B cell (primary cell): Measurements from ENCODE around the gene ZFP90. TPM values are rescaled to one million over a fixed set of nuclear protein-coding genes. Genes with fewer than 3 reads are reported as not detected.

Experiments used
- ATAC-seq: fragments of 200-7000 bp; cut with Tn5 transposase; one replicate; pipeline ENCODE4 v1.10.0; 2021; ENCODE audit warnings: low read depth, mild to moderate bottlenecking, moderate number of reproducible peaks, moderate library complexity
- CTCF ChIA-PET: fragments of 350-600 bp; sonication (Branson Sonifier 250); formaldehyde crosslinking; loops from one replicate; lab custom pipeline; 2021; ENCODE audit warnings: antibody characterized with exemption, inconsistent platforms; lab: Charles Lee
- POLR2A ChIA-PET: fragments of 350-600 bp; sonication (Branson Sonifier 250); formaldehyde crosslinking; loops from one replicate; lab custom pipeline; 2021; ENCODE audit warnings: antibody characterized with exemption; lab: Charles Lee
- DNase-seq: peaks from one replicate; pipeline ENCODE4 v3.0.0; 2013
- H2AFZ ChIP-seq: 2 replicates; pipeline ENCODE4 v1.6.1; 2012; ENCODE audit warnings: mild to moderate bottlenecking, low read depth, low read length; ENCODE audit not compliant: insufficient read depth, poor library complexity, severe bottlenecking
- H3K27ac ChIP-seq, 2 donors: 1 replicate in 1 of 2; 2 replicates in 1 of 2; pipeline ENCODE4 v1.5.1; 2012 to 2013; ENCODE audit warnings: low read length in 2 of 2, mild to moderate bottlenecking in 2 of 2, moderate library complexity in 1 of 2
- H3K27me3 ChIP-seq, 4 experiments: fragments of 200-600 bp in 1 of 4; sonication (generic) in 1 of 4; replicated peaks in 1 of 4; 1 replicate in 2 of 4; 2 replicates in 2 of 4; pipeline versions ENCODE4 v1.6.1 to v1.7.0; 2013 to 2016; ENCODE audit warnings: low read length in 3 of 4, mild to moderate bottlenecking in 2 of 4, mixed read lengths in 1 of 4, moderate library complexity in 1 of 4; ENCODE audit not compliant: insufficient read depth in 4 of 4, control insufficient read depth in 3 of 4; ENCODE audit errors: control extremely low read depth in 1 of 4
- H3K36me3 ChIP-seq, 2 experiments: replicated peaks in 1 of 2; 1 replicate in 1 of 2; 2 replicates in 1 of 2; pipeline versions ENCODE4 v1.6.1 to v1.7.1; 2013; ENCODE audit warnings: low read length in 1 of 2; ENCODE audit not compliant: insufficient read depth in 2 of 2, control insufficient read depth in 1 of 2; ENCODE audit errors: control extremely low read depth in 1 of 2, extremely low read depth in 1 of 2
- H3K4me1 ChIP-seq, 2 donors: fragments of 200-600 bp in 1 of 2; sonication (generic) in 1 of 2; 1 replicate in 1 of 2; 2 replicates in 1 of 2; pipeline versions ENCODE4 v1.5.1 to v1.6.1; 2013 to 2017; ENCODE audit warnings: low read length in 2 of 2; ENCODE audit not compliant: control insufficient read depth in 2 of 2, insufficient read depth in 2 of 2
- H3K4me2 ChIP-seq: replicated peaks from 2 replicates; pipeline ENCODE3; 2012; ENCODE audit warnings: mild to moderate bottlenecking, low read depth, low read length; ENCODE audit not compliant: poor library complexity, severe bottlenecking
- H3K4me3 ChIP-seq, 5 experiments: fragments of 200-600 bp in 1 of 5; sonication (generic) in 1 of 5; 1 replicate in 3 of 5; 2 replicates in 2 of 5; pipeline versions ENCODE4 v1.5.1 to v1.7.0; 2011 to 2016; ENCODE audit warnings: low read length in 4 of 5, mild to moderate bottlenecking in 4 of 5, low read depth in 2 of 5, control low read depth in 1 of 5, moderate library complexity in 1 of 5; ENCODE audit not compliant: insufficient read depth in 1 of 5; ENCODE audit errors: control extremely low read depth in 1 of 5, extremely low read depth in 1 of 5
- H3K79me2 ChIP-seq: fragments of 200-600 bp; sonication (generic); one replicate; pipeline ENCODE4 v1.6.0; 2016; ENCODE audit warnings: low read length; ENCODE audit not compliant: control insufficient read depth, insufficient read depth
- H3K9ac ChIP-seq: fragments of 200-600 bp; sonication (generic); 2 replicates; pipeline ENCODE4 v1.6.1; 2017; ENCODE audit warnings: mild to moderate bottlenecking, low read length, moderate library complexity
- H3K9me3 ChIP-seq, 3 donors: one replicate each; pipeline versions ENCODE4 v1.6.1 to v1.7.1; 2013; ENCODE audit warnings: low read length in 2 of 3; ENCODE audit not compliant: control insufficient read depth in 2 of 3, insufficient read depth in 1 of 3; ENCODE audit errors: control extremely low read depth in 1 of 3
- H4K20me1 ChIP-seq: 2 replicates; pipeline ENCODE4 v1.6.0; 2012; ENCODE audit warnings: mild to moderate bottlenecking, low read length; ENCODE audit not compliant: insufficient read depth, control insufficient read depth, poor library complexity, severe bottlenecking
- H3K27ac Mint-ChIP-seq: one replicate; pipeline ENCODE4 v1.8.0; 2021; ENCODE audit warnings: mixed read lengths
- H3K27me3 Mint-ChIP-seq: one replicate; pipeline ENCODE4 v1.8.0; 2021; ENCODE audit warnings: mixed read lengths
- H3K4me1 Mint-ChIP-seq: one replicate; pipeline ENCODE4 v1.8.0; 2021; ENCODE audit warnings: mixed read lengths
- H3K4me3 Mint-ChIP-seq: one replicate; pipeline ENCODE4 v1.8.0; 2021; ENCODE audit warnings: mixed read lengths
- H3K9me3 Mint-ChIP-seq: one replicate; pipeline ENCODE4 v1.8.0; 2022; ENCODE audit warnings: mixed read lengths; ENCODE audit not compliant: insufficient read depth
- EZH2 ChIP-seq: IDR thresholded peaks from 2 replicates; pipeline ENCODE4 v1.6.1; 2012; ENCODE audit warnings: borderline replicate concordance, low read depth, mild to moderate bottlenecking, moderate library complexity, low read length; ENCODE audit not compliant: insufficient read depth, poor library complexity, severe bottlenecking
- WGBS: methylation state at CpG from one replicate; pipeline ENCODE4 v1.1.5; 2013; ENCODE audit warnings: missing lambda C conversion rate; ENCODE audit not compliant: insufficient coverage; 5-methylcytosine and 5-hydroxymethylcytosine counted together
- intact Hi-C: fragments of 100-400 bp; cut with micrococcal nuclease; formaldehyde crosslinking; loops from one replicate; pipeline ENCODE4 v1.10.0; 2022
- polyA plus RNA-seq: library from polyadenylated mRNA; depleted of rRNA; stranded (reverse); fragments of >200 nt; gene quantifications from 2 replicates; pipeline ENCODE4 v1.2.3, GENCODE V29; 2012
- total RNA-seq, 2 donors: library from RNA; stranded (reverse); fragments of 120-200 nt in 1 of 2; gene quantifications; 1 replicate in 1 of 2; 2 replicates in 1 of 2; pipeline versions ENCODE4 v1.2.3 to v1.2.4, GENCODE V29; 2013 to 2022
- TF ChIP-seq, protein P1 (sequence below): fragments of 200-600 bp; IDR thresholded peaks from one replicate; pipeline ENCODE4 v1.8.0; 2022; ENCODE audit warnings: antibody characterized with exemption, mild to moderate bottlenecking

Gene ZFP90
- total and polyA plus RNA-seq, 2 donors (not counting 1 experiment from before 2014, with no cell fraction given) = 16.5 to 30.7 TPM

DNA sequence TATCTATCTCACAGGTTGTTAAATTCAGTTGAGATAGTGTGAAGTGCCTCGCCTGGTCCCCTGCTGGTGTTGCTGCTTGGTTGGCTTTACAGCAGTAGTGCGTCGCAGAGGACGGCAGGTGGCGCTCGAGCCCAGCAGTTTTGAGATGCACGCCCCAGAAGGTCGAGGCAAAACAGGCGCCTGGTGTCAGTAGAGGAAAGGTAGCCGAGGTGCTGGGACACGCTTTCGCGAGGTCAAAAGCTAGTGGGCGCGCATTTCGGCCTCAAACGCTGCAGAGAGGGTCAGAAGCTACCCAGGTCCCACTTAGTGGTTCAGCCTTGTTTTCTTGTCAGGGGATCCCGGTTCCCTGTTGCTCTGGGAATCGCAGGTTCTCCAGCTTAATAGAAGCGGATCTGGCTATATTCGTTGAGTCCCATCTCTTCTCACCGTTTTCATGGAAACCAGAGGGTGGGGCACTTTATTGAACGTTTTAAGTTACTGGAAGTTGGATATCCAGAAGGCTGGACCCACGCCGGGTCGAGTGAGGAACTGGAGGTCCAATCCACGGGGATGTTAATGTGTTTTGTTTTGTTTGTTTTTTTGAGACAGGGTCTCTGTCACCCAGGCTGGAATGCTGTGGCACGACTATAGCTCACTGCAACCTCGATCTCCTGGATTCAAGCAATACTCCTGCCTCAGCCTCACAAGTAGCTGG lies 10.3 kb upstream of the ZFP90 start:
- H3K79me2 ChIP-seq = no peaks in the 10 kb centered on the region
- Mint-ChIP-seq H3K9me3 (no peaks in the 10 kb centered on the region), H3K27ac (peak overlapping the region; percentile 83), H3K27me3 (no peaks in the 10 kb centered on the region), H3K4me3 (peak overlapping the region; percentile 90), H3K4me1 (peaks cover 17% of the 10 kb centered on the region)
- no peaks in the 10 kb centered on the region for H4K20me1 ChIP-seq
- no peaks in the 10 kb centered on the region for H3K36me3 ChIP-seq
- no peak overlapping the region for H3K4me3 ChIP-seq
- DNase-seq (peak; percentile 93), ATAC-seq (peak; percentile 81)
- 23% methylated on average over 27 of the region's 29 CpGs for WGBS
- H3K4me2 ChIP-seq = peak overlapping the region; percentile 64
- no peaks in the 10 kb centered on the region for H3K9me3 ChIP-seq
- no peaks in the 10 kb centered on the region for H3K27me3 ChIP-seq
- TF ChIP-seq, protein P1, sequence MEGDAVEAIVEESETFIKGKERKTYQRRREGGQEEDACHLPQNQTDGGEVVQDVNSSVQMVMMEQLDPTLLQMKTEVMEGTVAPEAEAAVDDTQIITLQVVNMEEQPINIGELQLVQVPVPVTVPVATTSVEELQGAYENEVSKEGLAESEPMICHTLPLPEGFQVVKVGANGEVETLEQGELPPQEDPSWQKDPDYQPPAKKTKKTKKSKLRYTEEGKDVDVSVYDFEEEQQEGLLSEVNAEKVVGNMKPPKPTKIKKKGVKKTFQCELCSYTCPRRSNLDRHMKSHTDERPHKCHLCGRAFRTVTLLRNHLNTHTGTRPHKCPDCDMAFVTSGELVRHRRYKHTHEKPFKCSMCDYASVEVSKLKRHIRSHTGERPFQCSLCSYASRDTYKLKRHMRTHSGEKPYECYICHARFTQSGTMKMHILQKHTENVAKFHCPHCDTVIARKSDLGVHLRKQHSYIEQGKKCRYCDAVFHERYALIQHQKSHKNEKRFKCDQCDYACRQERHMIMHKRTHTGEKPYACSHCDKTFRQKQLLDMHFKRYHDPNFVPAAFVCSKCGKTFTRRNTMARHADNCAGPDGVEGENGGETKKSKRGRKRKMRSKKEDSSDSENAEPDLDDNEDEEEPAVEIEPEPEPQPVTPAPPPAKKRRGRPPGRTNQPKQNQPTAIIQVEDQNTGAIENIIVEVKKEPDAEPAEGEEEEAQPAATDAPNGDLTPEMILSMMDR = peak; percentile 94
- no peak for TF ChIP-seq EZH2
- H3K4me1 ChIP-seq = peaks cover 16 to 22% of the 10 kb centered on the region in 2 donors
- intact Hi-C loops = loop anchor here (1.0 to 10.0 kb wide), 8 partner anchors 9 to 318 kb away; partner anchors contain the start of genes SLC7A6, SMPD3 and TANGO6
- peak overlapping the region; percentile 52 for H2AFZ ChIP-seq
- ChIA-PET POLR2A (interaction anchor here (1.8 kb wide), 1 partner anchor 10 kb away, joined by 7 read pairs; the partner anchor contains the start of gene ZFP90), CTCF (interaction anchor here (0.7 to 4.4 kb wide), 39 partner anchors 8 to 780 kb away, joined by 3 to 83 read pairs (median 4); partner anchors contain the start of genes CHTF8, HAS3, TANGO6 and UTP4)
- H3K27ac ChIP-seq = no peak overlapping the region
- no peak overlapping the region for H3K9ac ChIP-seq

DNA sequence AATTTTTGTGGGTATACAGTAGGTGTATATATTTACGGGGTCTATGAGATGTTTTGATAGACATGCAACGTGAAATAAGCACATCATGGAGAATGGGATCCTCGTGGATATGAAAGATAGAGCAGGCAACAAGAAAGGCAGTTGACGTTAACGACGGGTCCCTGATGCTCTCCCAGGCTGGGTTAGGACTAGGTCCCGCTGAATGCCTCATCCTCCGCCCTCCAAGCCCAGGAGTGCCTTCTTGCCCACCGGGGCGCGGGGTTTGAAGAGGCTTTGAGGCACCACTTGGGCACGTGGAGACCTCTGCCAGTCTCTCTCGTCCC lies 9.5 kb upstream of the ZFP90 start:
- H3K27ac Mint-ChIP-seq = peak overlapping the region; percentile 78
- peak; percentile 12 for ATAC-seq
- H3K4me3 Mint-ChIP-seq = peak overlapping the region; percentile 90
- H3K4me1 Mint-ChIP-seq = peaks cover 17% of the 10 kb centered on the region
- DNase-seq = no peak
- intact Hi-C loops = loop anchor here (2.0 to 10.0 kb wide), 4 partner anchors 63 to 271 kb away; partner anchors contain the start of genes SLC7A6 and SMPD3
- H3K9me3 Mint-ChIP-seq = no peaks in the 10 kb centered on the region
- TF ChIP-seq EZH2 = no peak
- TF ChIP-seq, protein P1 = no peak
- H3K9ac ChIP-seq = peak overlapping the region; percentile 78
- peak overlapping the region; percentile 34 to 61 for H3K27ac ChIP-seq
- H3K36me3 ChIP-seq = no peaks in the 10 kb centered on the region
- ChIA-PET POLR2A (interaction anchor here (1.0 to 1.8 kb wide), 2 partner anchors 8 to 9 kb away, joined by 3 to 7 read pairs; partner anchors contain the start of gene ZFP90), CTCF (interaction anchor here (0.6 to 4.4 kb wide), 21 partner anchors 8 to 1357 kb away, joined by 3 to 83 read pairs (median 6); partner anchors contain the start of gene TANGO6)
- H3K4me1 ChIP-seq = peaks cover 16 to 22% of the 10 kb centered on the region in 2 donors
- H3K4me3 ChIP-seq = peak overlapping the region in 4 of 5 experiments; percentile 71 to 78 (median 77)
- peak overlapping the region; percentile 90 for H3K4me2 ChIP-seq
- H2AFZ ChIP-seq = peak overlapping the region; percentile 95
- H3K27me3 Mint-ChIP-seq = no peaks in the 10 kb centered on the region
- no peaks in the 10 kb centered on the region for H3K27me3 ChIP-seq
- no peaks in the 10 kb centered on the region for H3K9me3 ChIP-seq
- H4K20me1 ChIP-seq = no peaks in the 10 kb centered on the region
- WGBS = 30% methylated on average over 13 of the region's 13 CpGs
- no peaks in the 10 kb centered on the region for H3K79me2 ChIP-seq
